ENCODE measurements around the gene IL18R1. TPM values are rescaled to one million over a fixed set of nuclear protein-coding genes. Genes with fewer than 3 reads are reported as not detected.
A peak's percentile ranks its signal among the peaks of the same experiment; 100 is the strongest.

The IL18R1 gene
- total RNA-seq, 1 experiment from 2014 or later: 0.42 TPM

- DNase-seq: no peak
- Histone ChIP-seq H3K27me3 (ENCODE audit: control insufficient read depth, insufficient read depth, low read length) (no peaks in the 10 kb centered on the region), H3K36me3 (replicated peaks; ENCODE audit: control insufficient read depth, insufficient read depth, low read length) (no peaks in the 10 kb centered on the region), H3K4me3 (ENCODE audit: insufficient read depth, low read depth, low read length) (no peak overlapping the region)
Measured at GRCh38 chr2:102336502-102336945, 19.1 kb upstream of the IL18R1 start.

GRCh38 chr2:102337012-102337411, 18.6 kb upstream of the IL18R1 start:
- no peak for DNase-seq
- Histone ChIP-seq H3K4me3 (ENCODE audit: insufficient read depth, low read depth, low read length) (no peak overlapping the region), H3K27me3 (ENCODE audit: control insufficient read depth, insufficient read depth, low read length) (no peaks in the 10 kb centered on the region), H3K36me3 (replicated peaks; ENCODE audit: control insufficient read depth, insufficient read depth, low read length) (no peaks in the 10 kb centered on the region)

GRCh38 chr2:102337481-102338386, 17.9 kb upstream of the IL18R1 start:
- no peak for DNase-seq
- H3K4me3 ChIP-seq (ENCODE audit: insufficient read depth, low read depth, low read length): no peak overlapping the region
- H3K36me3 ChIP-seq (replicated peaks; ENCODE audit: control insufficient read depth, insufficient read depth, low read length): no peaks in the 10 kb centered on the region
- no peaks in the 10 kb centered on the region for H3K27me3 ChIP-seq (ENCODE audit: control insufficient read depth, insufficient read depth, low read length)

- Histone ChIP-seq H3K27me3 (ENCODE audit: control insufficient read depth, insufficient read depth, low read length) (no peaks in the 10 kb centered on the region), H3K36me3 (replicated peaks; ENCODE audit: control insufficient read depth, insufficient read depth, low read length) (no peaks in the 10 kb centered on the region), H3K4me3 (ENCODE audit: insufficient read depth, low read depth, low read length) (no peak overlapping the region)
- DNase-seq: no peak
Measured at GRCh38 chr2:102340778-102341177, 14.8 kb upstream of the IL18R1 start.

- Histone ChIP-seq H3K27me3 (ENCODE audit: control insufficient read depth, insufficient read depth, low read length) (no peaks in the 10 kb centered on the region), H3K36me3 (replicated peaks; ENCODE audit: control insufficient read depth, insufficient read depth, low read length) (no peaks in the 10 kb centered on the region), H3K4me3 (ENCODE audit: insufficient read depth, low read depth, low read length) (no peak overlapping the region)
- DNase-seq: no peak
Measured at GRCh38 chr2:102342888-102343287, 12.7 kb upstream of the IL18R1 start.

GRCh38 chr2:102344397-102344796, 11.2 kb upstream of the IL18R1 start:
- Histone ChIP-seq H3K36me3 (replicated peaks; ENCODE audit: control insufficient read depth, insufficient read depth, low read length) (no peaks in the 10 kb centered on the region), H3K27me3 (ENCODE audit: control insufficient read depth, insufficient read depth, low read length) (no peaks in the 10 kb centered on the region), H3K4me3 (ENCODE audit: insufficient read depth, low read depth, low read length) (no peak overlapping the region)
- no peak for DNase-seq

GRCh38 chr2:102345329-102345920, 10.2 kb upstream of the IL18R1 start:
- Histone ChIP-seq H3K27me3 (ENCODE audit: control insufficient read depth, insufficient read depth, low read length) (no peaks in the 10 kb centered on the region), H3K4me3 (ENCODE audit: insufficient read depth, low read depth, low read length) (no peak overlapping the region), H3K36me3 (replicated peaks; ENCODE audit: control insufficient read depth, insufficient read depth, low read length) (no peaks in the 10 kb centered on the region)
- no peak for DNase-seq

- H3K4me3 ChIP-seq (ENCODE audit: insufficient read depth, low read depth, low read length): no peak overlapping the region
- no peak for DNase-seq
- H3K27me3 ChIP-seq (ENCODE audit: control insufficient read depth, insufficient read depth, low read length): no peaks in the 10 kb centered on the region
Measured at GRCh38 chr2:102346381-102347130, 9.0 kb upstream of the IL18R1 start.

GRCh38 chr2:102350137-102350793, 5.3 kb upstream of the IL18R1 start:
- no peaks in the 10 kb centered on the region for H3K36me3 ChIP-seq (replicated peaks; ENCODE audit: control insufficient read depth, insufficient read depth, low read length)
- H3K27me3 ChIP-seq (ENCODE audit: control insufficient read depth, insufficient read depth, low read length): no peaks in the 10 kb centered on the region; the same call in 1 of the 2 replicates
- no peak for DNase-seq
- no peak overlapping the region for H3K4me3 ChIP-seq (ENCODE audit: insufficient read depth, low read depth, low read length)

More at GRCh38 chr2:102346381-102347130, 9.0 kb upstream of the IL18R1 start:
- no peaks in the 10 kb centered on the region for H3K36me3 ChIP-seq (replicated peaks; ENCODE audit: control insufficient read depth, insufficient read depth, low read length)

GRCh38 chr2:102356381-102356712, 751 bp downstream of the IL18R1 start:
- Histone ChIP-seq H3K4me3 (ENCODE audit: insufficient read depth, low read depth, low read length) (peak overlapping the region; percentile 54), H3K27me3 (ENCODE audit: control insufficient read depth, insufficient read depth, low read length) (peaks cover 16% of the 10 kb centered on the region), H3K36me3 (replicated peaks; ENCODE audit: control insufficient read depth, insufficient read depth, low read length) (no peaks in the 10 kb centered on the region)
- no peak for DNase-seq

GRCh38 chr2:102356741-102357140, 1.1 kb downstream of the IL18R1 start:
- Histone ChIP-seq H3K27me3 (ENCODE audit: control insufficient read depth, insufficient read depth, low read length) (peaks cover 16% of the 10 kb centered on the region), H3K36me3 (replicated peaks; ENCODE audit: control insufficient read depth, insufficient read depth, low read length) (no peaks in the 10 kb centered on the region), H3K4me3 (ENCODE audit: insufficient read depth, low read depth, low read length) (no peak overlapping the region)
- no peak for DNase-seq

- Histone ChIP-seq H3K27me3 (ENCODE audit: control insufficient read depth, insufficient read depth, low read length) (peaks cover 16% of the 10 kb centered on the region), H3K36me3 (replicated peaks; ENCODE audit: control insufficient read depth, insufficient read depth, low read length) (no peaks in the 10 kb centered on the region), H3K4me3 (ENCODE audit: insufficient read depth, low read depth, low read length) (no peak overlapping the region)
- no peak for DNase-seq
Measured at GRCh38 chr2:102357937-102358336, 2.3 kb downstream of the IL18R1 start.

- Histone ChIP-seq H3K4me3 (ENCODE audit: insufficient read depth, low read depth, low read length) (no peak overlapping the region), H3K36me3 (replicated peaks; ENCODE audit: control insufficient read depth, insufficient read depth, low read length) (no peaks in the 10 kb centered on the region), H3K27me3 (ENCODE audit: control insufficient read depth, insufficient read depth, low read length) (peaks cover 16% of the 10 kb centered on the region)
- no peak for DNase-seq
Measured at GRCh38 chr2:102358496-102358895, 2.9 kb downstream of the IL18R1 start.

GRCh38 chr2:102359527-102359926, 3.9 kb downstream of the IL18R1 start:
- H3K4me3 ChIP-seq (ENCODE audit: insufficient read depth, low read depth, low read length): no peak overlapping the region
- DNase-seq: no peak
- H3K36me3 ChIP-seq (replicated peaks; ENCODE audit: control insufficient read depth, insufficient read depth, low read length): no peaks in the 10 kb centered on the region
- H3K27me3 ChIP-seq (ENCODE audit: control insufficient read depth, insufficient read depth, low read length): peaks cover 16% of the 10 kb centered on the region

Measured in H7 (cell line).